ENCODE measurements around the gene IFNL1. TPM values are rescaled to one million over a fixed set of nuclear protein-coding genes. Genes with fewer than 3 reads are reported as not detected.
"Not testable (repeated sequence)": the region's sequence is repeated elsewhere in the genome, so short reads cannot be mapped to it uniquely, and the experiment has no call there.

Gene IFNL1
- polyA plus RNA-seq, 1 experiment: not detected

DNA sequence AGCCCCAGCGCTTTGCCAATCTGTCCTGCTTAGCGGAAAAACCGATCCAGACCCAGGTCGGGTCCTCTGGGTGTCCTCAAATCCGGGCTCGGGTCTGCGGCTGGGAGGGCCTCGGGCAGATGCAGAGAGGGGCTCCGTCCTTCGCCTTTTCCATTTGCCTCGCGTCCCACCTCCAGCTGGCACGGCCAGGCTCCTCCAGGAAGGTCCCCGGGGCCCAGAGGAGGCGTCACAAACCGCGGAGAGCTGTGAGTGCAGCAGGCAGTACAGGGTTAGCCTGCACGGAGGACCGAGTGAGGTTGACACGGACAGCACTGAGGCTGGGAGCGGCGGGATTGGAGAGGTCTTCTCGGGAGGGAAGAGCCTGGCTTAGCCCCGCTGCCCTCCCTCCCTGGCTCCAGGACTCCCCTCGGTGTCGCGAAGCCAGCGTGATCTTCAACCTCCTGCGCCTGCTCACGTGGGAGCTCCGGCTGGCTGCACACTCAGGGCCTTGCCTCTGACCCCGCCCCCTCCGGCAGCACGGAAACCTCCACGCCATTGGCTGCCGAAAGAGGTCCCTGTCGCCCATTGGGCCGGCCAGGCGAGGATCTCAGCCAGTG is 30.8 kb upstream of the IFNL1 start:
- no peak overlapping the region for H3K4me3 ChIP-seq (ENCODE audit: low read depth, low read length)
- ChIA-PET POLR2A (no interaction called here), CTCF (no interaction called here)
- TF ChIP-seq, protein P1, sequence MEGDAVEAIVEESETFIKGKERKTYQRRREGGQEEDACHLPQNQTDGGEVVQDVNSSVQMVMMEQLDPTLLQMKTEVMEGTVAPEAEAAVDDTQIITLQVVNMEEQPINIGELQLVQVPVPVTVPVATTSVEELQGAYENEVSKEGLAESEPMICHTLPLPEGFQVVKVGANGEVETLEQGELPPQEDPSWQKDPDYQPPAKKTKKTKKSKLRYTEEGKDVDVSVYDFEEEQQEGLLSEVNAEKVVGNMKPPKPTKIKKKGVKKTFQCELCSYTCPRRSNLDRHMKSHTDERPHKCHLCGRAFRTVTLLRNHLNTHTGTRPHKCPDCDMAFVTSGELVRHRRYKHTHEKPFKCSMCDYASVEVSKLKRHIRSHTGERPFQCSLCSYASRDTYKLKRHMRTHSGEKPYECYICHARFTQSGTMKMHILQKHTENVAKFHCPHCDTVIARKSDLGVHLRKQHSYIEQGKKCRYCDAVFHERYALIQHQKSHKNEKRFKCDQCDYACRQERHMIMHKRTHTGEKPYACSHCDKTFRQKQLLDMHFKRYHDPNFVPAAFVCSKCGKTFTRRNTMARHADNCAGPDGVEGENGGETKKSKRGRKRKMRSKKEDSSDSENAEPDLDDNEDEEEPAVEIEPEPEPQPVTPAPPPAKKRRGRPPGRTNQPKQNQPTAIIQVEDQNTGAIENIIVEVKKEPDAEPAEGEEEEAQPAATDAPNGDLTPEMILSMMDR (IDR thresholded peaks at IDR 0.05; ENCODE audit: insufficient read depth, low read depth, low read length): no peak
- no peaks in the 10 kb centered on the region for H3K36me3 ChIP-seq (ENCODE audit: control insufficient read depth, insufficient read depth, low read length)
- no peak for DNase-seq (ENCODE audit: low read depth)
- H3K27me3 ChIP-seq (ENCODE audit: control insufficient read depth, insufficient read depth, low read length): peaks cover 31% of the 10 kb centered on the region

DNA sequence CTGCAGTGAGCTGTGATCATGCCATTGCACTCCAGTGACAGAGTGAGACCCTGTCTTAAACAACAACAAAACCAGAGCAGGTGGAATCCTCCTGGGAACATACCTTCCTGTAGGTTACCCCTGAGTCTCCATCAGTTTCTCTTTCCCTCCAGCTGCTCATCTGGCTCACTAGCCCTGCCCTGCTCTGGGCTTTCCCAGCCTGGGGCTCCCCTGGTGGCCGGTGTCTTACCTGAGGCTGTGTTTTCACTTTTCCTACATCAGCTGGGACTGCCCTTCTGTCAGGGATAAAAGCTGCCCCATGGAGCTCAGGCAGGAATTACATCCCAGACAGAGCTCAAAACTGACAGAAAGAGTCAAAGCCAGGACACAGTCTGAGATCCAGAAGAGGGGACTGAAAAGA is 28.1 kb upstream of the IFNL1 start, which contains the start of gene IFNL2:
TSS of gene IFNL2 (plus strand) at position 312 of the 400 bp plus-strand sequence. CDS start 173 bp downstream, outside the sequence.
- POLR2A ChIA-PET; H3K4me3 ChIP-seq (ENCODE audit: low read depth, low read length); CTCF ChIA-PET; DNase-seq (ENCODE audit: low read depth); H3K36me3 ChIP-seq (ENCODE audit: control insufficient read depth, insufficient read depth, low read length): not testable (repeated sequence)
- H3K27me3 ChIP-seq (ENCODE audit: control insufficient read depth, insufficient read depth, low read length): peaks cover 24% of the 10 kb centered on the region

DNA sequence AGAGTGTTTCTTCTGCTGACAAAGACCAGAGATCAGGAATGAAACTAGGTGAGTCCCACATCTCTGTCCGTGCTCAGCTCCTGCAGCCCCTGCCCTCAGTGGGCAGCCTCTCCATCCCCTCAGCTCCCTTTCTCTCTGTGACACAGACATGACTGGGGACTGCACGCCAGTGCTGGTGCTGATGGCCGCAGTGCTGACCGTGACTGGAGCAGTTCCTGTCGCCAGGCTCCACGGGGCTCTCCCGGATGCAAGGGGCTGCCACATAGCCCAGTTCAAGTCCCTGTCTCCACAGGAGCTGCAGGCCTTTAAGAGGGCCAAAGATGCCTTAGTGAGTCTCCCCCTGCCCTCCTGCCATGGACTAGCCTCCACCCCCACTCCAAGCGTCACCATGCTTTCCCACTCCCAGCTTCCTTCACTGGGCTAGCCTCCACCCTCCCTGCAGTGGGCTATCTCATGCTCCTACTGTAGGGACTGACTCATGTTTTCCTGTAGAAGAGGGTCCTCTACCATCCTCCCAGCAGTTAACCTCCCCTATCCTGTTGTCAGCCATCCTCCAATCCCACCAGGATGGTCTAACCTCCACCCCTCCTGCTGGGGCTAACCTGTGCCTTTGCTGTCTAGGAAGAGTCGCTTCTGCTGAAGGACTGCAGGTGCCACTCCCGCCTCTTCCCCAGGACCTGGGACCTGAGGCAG is 27.5 kb upstream of the IFNL1 start:
- DNase-seq (ENCODE audit: low read depth); H3K36me3 ChIP-seq (ENCODE audit: control insufficient read depth, insufficient read depth, low read length); H3K4me3 ChIP-seq (ENCODE audit: low read depth, low read length); CTCF ChIA-PET; POLR2A ChIA-PET: not testable (repeated sequence)
- peaks cover 19% of the 10 kb centered on the region for H3K27me3 ChIP-seq (ENCODE audit: control insufficient read depth, insufficient read depth, low read length)

DNA sequence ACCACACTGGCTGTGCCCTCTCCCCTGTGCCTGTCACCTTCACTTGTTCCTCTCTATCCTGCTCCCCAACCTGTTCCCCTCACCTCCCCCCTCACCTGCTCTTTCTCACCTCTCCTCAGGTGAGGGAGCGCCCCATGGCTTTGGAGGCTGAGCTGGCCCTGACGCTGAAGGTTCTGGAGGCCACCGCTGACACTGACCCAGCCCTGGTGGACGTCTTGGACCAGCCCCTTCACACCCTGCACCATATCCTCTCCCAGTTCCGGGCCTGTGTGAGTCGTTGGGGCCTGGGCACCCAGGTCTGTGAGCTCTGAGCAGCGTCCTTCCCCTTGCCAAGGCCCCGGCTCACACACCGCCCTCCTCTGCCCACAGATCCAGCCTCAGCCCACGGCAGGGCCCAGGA is 26.8 kb upstream of the IFNL1 start:
- CTCF ChIA-PET; POLR2A ChIA-PET; DNase-seq (ENCODE audit: low read depth); H3K4me3 ChIP-seq (ENCODE audit: low read depth, low read length); H3K36me3 ChIP-seq (ENCODE audit: control insufficient read depth, insufficient read depth, low read length): not testable (repeated sequence)
- peaks cover 12% of the 10 kb centered on the region for H3K27me3 ChIP-seq (ENCODE audit: control insufficient read depth, insufficient read depth, low read length)

DNA sequence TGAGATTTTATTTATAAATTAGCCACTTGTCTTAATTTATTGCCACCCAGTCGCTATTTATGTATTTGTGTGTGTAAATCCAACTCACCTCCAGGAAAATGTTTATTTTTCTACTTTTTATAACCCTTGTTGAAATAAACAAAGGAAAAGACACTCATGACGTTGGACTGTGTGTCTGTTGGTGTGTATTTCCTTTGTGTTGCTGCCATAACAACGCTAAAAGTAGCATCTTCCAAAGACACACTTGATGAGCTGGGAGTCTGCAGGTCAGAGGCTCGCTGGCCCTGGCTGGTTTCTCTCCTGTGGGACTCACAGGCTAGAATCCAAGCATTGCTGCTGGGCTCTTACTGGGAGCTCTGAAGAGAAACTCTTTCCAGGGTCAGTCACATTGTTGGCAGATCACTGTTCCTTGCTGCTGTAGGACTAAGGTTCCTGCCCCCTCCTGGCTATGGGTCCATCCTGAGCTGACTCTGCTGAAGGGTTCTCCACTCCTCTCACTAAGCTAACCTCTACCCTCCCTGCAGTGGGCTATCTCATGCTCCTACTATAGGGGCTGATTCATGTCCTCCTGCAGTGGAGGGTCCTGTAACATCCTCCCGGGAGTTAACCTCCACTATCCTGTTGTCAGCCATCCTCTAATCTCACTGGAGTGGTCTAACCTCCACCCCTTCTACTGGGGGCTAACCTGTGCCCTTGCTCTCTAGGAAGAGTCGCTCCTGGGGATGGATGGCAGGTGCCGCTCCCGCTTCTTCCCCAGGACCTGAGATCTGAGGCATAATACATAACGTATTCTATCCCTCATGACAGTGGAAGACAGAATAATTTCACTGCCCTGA is 26.0 kb upstream of the IFNL1 start:
- Histone ChIP-seq H3K27me3 (ENCODE audit: control insufficient read depth, insufficient read depth, low read length) (peaks cover 4% of the 10 kb centered on the region), H3K4me3 (ENCODE audit: low read depth, low read length) (no peak overlapping the region), H3K36me3 (ENCODE audit: control insufficient read depth, insufficient read depth, low read length) (no peaks in the 10 kb centered on the region)
- ChIA-PET POLR2A (no interaction called here), CTCF (no interaction called here)
- TF ChIP-seq, protein P1 (IDR thresholded peaks at IDR 0.05; ENCODE audit: insufficient read depth, low read depth, low read length): no peak
- DNase-seq (ENCODE audit: low read depth): no peak

DNA sequence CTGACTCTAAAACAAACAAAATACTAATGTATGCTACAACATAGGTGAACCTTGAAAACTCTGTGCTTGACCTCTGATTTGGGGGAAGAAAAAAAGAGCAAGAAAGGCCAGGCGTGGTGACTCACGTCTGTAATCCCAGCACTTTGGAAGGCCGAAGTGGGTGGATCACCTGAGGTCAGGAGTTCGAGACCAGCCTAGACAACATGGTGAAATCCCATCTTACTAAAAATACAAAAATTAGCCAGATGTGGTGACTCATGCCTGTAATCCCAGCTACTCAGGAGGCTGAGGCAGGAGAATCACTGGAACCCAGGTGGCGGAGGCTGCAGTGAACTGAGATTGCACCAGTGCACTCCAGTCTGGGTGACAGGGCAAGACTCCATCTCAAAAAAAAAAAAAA is 22.3 kb upstream of the IFNL1 start:
- H3K4me3 ChIP-seq (ENCODE audit: low read depth, low read length); DNase-seq (ENCODE audit: low read depth); H3K36me3 ChIP-seq (ENCODE audit: control insufficient read depth, insufficient read depth, low read length); H3K27me3 ChIP-seq (ENCODE audit: control insufficient read depth, insufficient read depth, low read length); POLR2A ChIA-PET: not testable (repeated sequence)
- CTCF ChIA-PET: interaction anchor here (1.2 to 1.6 kb wide), 2 partner anchors 22 to 33 kb away, joined by 3 to 4 read pairs; partner anchors contain the start of gene IFNL1

DNA sequence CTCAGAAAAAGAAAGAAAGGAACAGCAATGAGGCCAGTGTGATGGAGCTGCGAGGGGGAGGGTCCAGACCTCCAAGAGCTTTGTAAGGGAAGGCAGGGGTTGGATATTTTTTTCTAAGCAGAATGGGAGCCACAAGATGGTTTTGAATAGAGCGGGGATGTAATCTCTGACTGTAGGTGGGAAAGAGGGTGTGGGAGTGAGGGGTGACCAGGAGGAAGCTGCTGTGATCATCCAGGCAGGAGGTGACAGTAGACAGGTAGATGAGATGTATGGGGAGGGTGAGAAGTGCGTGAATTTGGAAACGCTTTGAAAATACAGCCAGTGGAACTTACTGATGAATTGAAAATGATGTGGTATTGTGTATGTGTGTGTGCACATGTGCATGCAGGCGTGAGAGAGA is 20.6 kb upstream of the IFNL1 start:
- no peaks in the 10 kb centered on the region; the same call in none of the 2 replicates for H3K27me3 ChIP-seq (ENCODE audit: control insufficient read depth, insufficient read depth, low read length)
- DNase-seq (ENCODE audit: low read depth): no peak
- CTCF ChIA-PET: no interaction called here
- POLR2A ChIA-PET: interaction anchor here (0.6 kb wide), 1 partner anchor 20 kb away, joined by 7 read pairs; no protein-coding TSS in a partner anchor
- no peak overlapping the region for H3K4me3 ChIP-seq (ENCODE audit: low read depth, low read length)
- no peaks in the 10 kb centered on the region for H3K36me3 ChIP-seq (ENCODE audit: control insufficient read depth, insufficient read depth, low read length)
- TF ChIP-seq, protein P1 (IDR thresholded peaks at IDR 0.05; ENCODE audit: insufficient read depth, low read depth, low read length): no peak

Measured in BJ (cell line).